ENCODE measurements around the gene TMEM154. TPM values are rescaled to one million over a fixed set of nuclear protein-coding genes. Genes with fewer than 3 reads are reported as not detected.

TMEM154 gene
- total RNA-seq, 1 experiment from 2014 or later = 23.3 TPM

DNA sequence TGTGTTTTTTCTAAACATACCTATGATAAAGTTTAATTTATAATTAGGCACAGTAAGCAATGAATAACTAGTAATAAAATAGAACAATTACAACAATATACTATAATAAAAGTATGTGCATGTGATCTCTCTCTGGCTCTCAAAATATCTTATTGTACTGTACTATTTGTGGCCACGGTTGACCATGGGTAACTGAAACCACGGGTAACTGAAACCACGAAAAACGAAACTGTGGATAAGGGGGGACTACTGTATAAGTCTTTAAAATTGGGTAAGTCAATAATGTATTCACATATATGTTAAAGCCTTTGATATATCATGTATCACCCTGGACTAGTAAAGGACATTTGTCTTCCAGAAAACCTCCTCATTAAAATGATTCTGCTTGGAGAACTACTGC, 20.0 kb downstream of the TMEM154 start:
- intact Hi-C loops (cut with micrococcal nuclease; ENCODE audit: unreplicated experiment) = no loop called here
- no TSS peak for BruUV-seq (replicated peaks)
- peaks cover 8% of the 10 kb centered on the region for H3K4me1 Mint-ChIP-seq (ENCODE audit: low read depth, unreplicated experiment)
- no peak overlapping the region for H3K4me3 Mint-ChIP-seq (ENCODE audit: low read depth, unreplicated experiment)
- no peak overlapping the region for H3K27ac Mint-ChIP-seq (ENCODE audit: unreplicated experiment)
- peaks cover 6% of the 10 kb centered on the region for H3K9me3 Mint-ChIP-seq (ENCODE audit: low read depth, unreplicated experiment)
- no peak for DNase-seq
- peaks cover 8% of the 10 kb centered on the region for H3K36me3 Mint-ChIP-seq (ENCODE audit: insufficient read depth, unreplicated experiment)
- TF ChIP-seq, protein P1, sequence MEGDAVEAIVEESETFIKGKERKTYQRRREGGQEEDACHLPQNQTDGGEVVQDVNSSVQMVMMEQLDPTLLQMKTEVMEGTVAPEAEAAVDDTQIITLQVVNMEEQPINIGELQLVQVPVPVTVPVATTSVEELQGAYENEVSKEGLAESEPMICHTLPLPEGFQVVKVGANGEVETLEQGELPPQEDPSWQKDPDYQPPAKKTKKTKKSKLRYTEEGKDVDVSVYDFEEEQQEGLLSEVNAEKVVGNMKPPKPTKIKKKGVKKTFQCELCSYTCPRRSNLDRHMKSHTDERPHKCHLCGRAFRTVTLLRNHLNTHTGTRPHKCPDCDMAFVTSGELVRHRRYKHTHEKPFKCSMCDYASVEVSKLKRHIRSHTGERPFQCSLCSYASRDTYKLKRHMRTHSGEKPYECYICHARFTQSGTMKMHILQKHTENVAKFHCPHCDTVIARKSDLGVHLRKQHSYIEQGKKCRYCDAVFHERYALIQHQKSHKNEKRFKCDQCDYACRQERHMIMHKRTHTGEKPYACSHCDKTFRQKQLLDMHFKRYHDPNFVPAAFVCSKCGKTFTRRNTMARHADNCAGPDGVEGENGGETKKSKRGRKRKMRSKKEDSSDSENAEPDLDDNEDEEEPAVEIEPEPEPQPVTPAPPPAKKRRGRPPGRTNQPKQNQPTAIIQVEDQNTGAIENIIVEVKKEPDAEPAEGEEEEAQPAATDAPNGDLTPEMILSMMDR (IDR thresholded peaks at IDR 0.05; ENCODE audit: unreplicated experiment) = no peak
- no peaks in the 10 kb centered on the region for H3K27me3 Mint-ChIP-seq (ENCODE audit: unreplicated experiment)
- CTCF ChIA-PET = no interaction called here

DNA sequence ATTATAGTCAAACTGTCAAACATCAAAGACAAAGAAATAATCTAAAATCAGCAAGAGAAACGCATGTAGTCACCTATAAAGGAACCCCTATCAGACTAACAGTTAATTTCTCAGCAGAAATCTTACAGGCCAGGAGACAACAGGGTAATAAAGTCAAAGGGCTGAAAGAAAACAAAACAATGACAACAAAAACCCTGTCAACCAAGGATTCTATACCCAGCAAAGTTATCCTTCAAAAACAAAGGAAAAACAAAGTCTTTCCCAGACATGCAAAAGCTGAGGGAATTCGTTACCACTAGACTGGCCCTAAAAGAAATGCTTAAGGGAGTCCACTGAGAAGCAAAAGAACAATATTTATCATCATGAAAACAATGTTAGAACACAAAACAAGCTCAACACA, 22.1 kb downstream of the TMEM154 start:
- CTCF ChIA-PET = no interaction called here
- TF ChIP-seq, protein P1 (IDR thresholded peaks at IDR 0.05; ENCODE audit: unreplicated experiment) = no peak
- H3K4me3 Mint-ChIP-seq (ENCODE audit: low read depth, unreplicated experiment) = no peak overlapping the region
- H3K27ac Mint-ChIP-seq (ENCODE audit: unreplicated experiment) = no peak overlapping the region
- H3K27me3 Mint-ChIP-seq (ENCODE audit: unreplicated experiment) = no peaks in the 10 kb centered on the region
- no TSS peak for BruUV-seq (replicated peaks)
- DNase-seq = no peak
- H3K9me3 Mint-ChIP-seq (ENCODE audit: low read depth, unreplicated experiment) = peaks cover 6% of the 10 kb centered on the region
- intact Hi-C loops (cut with micrococcal nuclease; ENCODE audit: unreplicated experiment) = no loop called here
- peaks cover 8% of the 10 kb centered on the region for H3K36me3 Mint-ChIP-seq (ENCODE audit: insufficient read depth, unreplicated experiment)
- no peaks in the 10 kb centered on the region for H3K4me1 Mint-ChIP-seq (ENCODE audit: low read depth, unreplicated experiment)

DNA sequence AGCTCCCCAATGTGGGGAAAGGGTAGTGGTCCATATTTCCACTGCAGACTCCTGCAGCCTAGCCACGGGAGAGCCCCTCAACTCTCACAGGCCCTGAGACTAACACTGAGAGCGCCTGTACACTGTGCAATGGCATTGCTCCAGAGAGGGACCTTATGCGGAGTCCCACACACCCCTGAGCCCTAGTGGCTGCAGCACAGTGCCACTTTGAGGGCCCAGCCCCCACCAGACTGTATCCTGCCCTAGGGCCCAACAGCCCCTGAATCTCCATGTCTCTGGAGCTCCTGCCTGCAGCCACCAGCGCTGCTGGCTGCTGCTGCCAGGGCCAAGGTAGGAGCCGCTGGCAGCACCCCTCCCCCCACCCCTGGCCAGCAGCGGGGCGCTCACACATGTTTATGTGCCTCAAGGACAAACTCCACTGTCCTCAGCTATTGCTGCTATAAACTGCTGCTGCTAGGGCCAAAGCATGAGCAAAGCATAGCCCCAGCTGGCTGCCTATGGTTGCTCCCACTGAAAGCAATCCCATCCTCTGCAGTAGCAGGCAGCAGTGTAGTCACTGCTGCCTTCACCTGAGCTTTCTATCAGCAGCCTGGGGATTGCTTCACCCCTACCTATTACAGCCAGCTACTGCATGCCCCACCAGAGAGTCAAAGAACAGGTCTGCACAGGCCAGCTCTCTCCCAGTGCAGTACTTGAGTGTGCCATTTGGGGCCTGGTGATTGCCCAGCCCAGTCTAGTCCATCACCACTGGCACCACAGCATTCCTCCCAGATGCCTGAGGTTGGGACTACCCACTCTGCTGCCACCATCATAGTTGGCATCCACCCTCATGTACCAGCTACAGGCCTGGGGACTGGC, 24.3 kb downstream of the TMEM154 start:
- no peak for DNase-seq
- Mint-ChIP-seq H3K4me3 (ENCODE audit: low read depth, unreplicated experiment) (no peak overlapping the region), H3K9me3 (ENCODE audit: low read depth, unreplicated experiment) (peaks cover 6% of the 10 kb centered on the region), H3K27me3 (ENCODE audit: unreplicated experiment) (no peaks in the 10 kb centered on the region), H3K27ac (ENCODE audit: unreplicated experiment) (no peak overlapping the region), H3K4me1 (ENCODE audit: low read depth, unreplicated experiment) (no peaks in the 10 kb centered on the region), H3K36me3 (ENCODE audit: insufficient read depth, unreplicated experiment) (peaks cover 8% of the 10 kb centered on the region)
- BruUV-seq (replicated peaks) = no TSS peak
- intact Hi-C loops (cut with micrococcal nuclease; ENCODE audit: unreplicated experiment) = no loop called here
- TF ChIP-seq, protein P1 (IDR thresholded peaks at IDR 0.05; ENCODE audit: unreplicated experiment) = no peak
- CTCF ChIA-PET = no interaction called here

DNA sequence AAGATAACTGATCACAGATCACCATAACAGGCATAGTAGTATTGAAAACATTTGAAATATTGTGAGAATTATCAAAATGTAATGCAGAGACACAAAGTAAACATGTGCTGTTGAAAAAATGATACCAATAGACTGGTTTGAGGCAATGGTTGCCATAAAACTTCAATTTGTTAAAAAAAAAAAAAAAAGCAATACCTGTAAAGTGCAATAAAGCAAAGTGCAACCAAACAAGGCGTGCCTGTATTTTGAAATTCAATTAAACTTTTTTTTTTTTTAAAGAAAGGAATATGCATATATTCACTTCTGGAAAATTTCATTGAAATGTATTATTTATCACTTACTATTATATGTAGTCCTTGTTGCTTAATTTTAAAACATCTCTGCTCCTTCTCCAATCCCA, 27.7 kb downstream of the TMEM154 start:
- H3K4me3 Mint-ChIP-seq (ENCODE audit: low read depth, unreplicated experiment) = no peak overlapping the region
- intact Hi-C loops (cut with micrococcal nuclease; ENCODE audit: unreplicated experiment) = no loop called here
- DNase-seq = no peak
- TF ChIP-seq, protein P1 (IDR thresholded peaks at IDR 0.05; ENCODE audit: unreplicated experiment) = no peak
- no TSS peak for BruUV-seq (replicated peaks)
- no peaks in the 10 kb centered on the region for H3K4me1 Mint-ChIP-seq (ENCODE audit: low read depth, unreplicated experiment)
- CTCF ChIA-PET = no interaction called here
- H3K27ac Mint-ChIP-seq (ENCODE audit: unreplicated experiment) = no peak overlapping the region
- H3K9me3 Mint-ChIP-seq (ENCODE audit: low read depth, unreplicated experiment) = peaks cover 3% of the 10 kb centered on the region
- H3K27me3 Mint-ChIP-seq (ENCODE audit: unreplicated experiment) = no peaks in the 10 kb centered on the region
- H3K36me3 Mint-ChIP-seq (ENCODE audit: insufficient read depth, unreplicated experiment) = no peaks in the 10 kb centered on the region

All from Calu3 (cell line).